Stimulated activated CD4-positive, alpha-beta T cell treated with anti-CD3 and anti-CD28 coated beads, Interleukin-1b, Interleukin-23, amount 100 ng/mL, for 24 hours (primary cell): ENCODE measurements around the gene SAYSD1.

Experiments
- DNase-seq, 4 experiments: peaks; one replicate each; pipeline ENCODE4 v3.0.0-alpha.2; 2020; ENCODE audit warnings: low read depth in 4 of 4, low spot score in 1 of 4

Gene SAYSD1

GRCh38 chr6:39108041-39108839, 6.7 kb downstream of the SAYSD1 start:
- DNase-seq: no peak

GRCh38 chr6:39107641-39108040, 7.3 kb downstream of the SAYSD1 start:
- DNase-seq: no peak

DNA sequence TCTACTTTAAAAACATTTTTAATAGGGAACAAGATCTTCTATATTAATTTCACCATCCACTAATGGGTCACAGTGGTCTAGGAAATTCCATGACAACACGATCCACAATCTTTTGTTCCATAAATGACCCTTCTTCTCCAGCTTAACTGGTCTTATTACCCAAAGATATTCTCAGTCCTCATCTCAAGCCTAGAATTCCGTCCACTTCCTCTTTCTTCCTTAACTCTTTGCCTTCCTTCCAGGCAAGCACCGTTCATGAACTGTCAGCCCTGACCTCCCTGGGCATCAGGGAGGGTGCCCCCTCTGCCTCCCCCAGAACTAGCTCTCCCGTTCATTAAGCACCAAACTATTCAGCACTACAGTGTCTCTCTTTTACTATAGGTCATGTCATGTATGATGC, 8.0 kb downstream of the SAYSD1 start:
- DNase-seq: no peak

DNA sequence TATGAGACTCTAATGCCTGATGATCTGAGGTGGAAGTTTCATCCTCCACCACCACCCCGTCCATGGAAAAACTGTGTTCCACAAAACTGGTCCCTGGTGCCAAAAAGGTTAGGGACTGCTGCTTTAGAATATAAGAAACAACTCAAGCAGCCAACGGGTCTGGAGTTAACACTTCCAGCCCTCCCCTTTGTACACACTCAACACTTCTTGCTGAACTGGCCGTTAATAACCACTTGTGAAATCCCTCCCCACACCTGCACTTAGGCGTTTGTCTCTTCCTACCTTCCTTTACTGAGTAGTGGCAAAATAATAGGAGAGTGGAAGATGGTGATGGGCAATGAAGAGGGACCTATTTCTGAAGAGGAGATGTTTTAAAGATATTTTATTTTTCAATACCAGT, 10.5 kb downstream of the SAYSD1 start:
- DNase-seq: no peak

- no peak for DNase-seq
Observed at GRCh38 chr6:39102821-39103136, 12.2 kb downstream of the SAYSD1 start.

GRCh38 chr6:39102071-39102820, 12.7 kb downstream of the SAYSD1 start:
- no peak for DNase-seq

GRCh38 chr6:39100358-39100757, 14.6 kb downstream of the SAYSD1 start:
- DNase-seq: no peak

DNA sequence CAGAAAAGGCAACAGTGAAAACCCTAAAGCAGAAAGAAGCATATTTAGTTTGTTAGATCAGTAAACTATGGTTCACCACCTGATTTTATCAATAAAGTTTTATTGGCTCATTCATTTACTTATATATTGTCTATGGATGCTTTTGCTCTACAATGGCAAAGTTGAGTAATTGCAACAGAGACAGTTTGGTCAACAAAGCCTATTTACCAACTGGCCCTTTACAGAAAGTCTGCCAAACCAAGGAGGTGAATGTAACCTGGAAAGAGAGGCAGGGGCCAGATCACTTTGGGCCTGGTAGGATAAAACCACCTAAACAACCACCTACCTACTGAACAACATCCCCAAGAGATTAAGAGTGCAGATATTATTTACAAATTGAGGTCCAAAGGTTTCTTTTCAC, 19.4 kb downstream of the SAYSD1 start:
- DNase-seq: no peak

- DNase-seq: no peak
Observed at GRCh38 chr6:39093149-39093708, 21.8 kb downstream of the SAYSD1 start.

GRCh38 chr6:39092124-39092523, 22.9 kb downstream of the SAYSD1 start:
- DNase-seq: no peak

GRCh38 chr6:39091220-39091619, 23.8 kb downstream of the SAYSD1 start:
- no peak for DNase-seq

- no peak for DNase-seq
Observed at GRCh38 chr6:39090036-39090435, 24.9 kb downstream of the SAYSD1 start.

DNA sequence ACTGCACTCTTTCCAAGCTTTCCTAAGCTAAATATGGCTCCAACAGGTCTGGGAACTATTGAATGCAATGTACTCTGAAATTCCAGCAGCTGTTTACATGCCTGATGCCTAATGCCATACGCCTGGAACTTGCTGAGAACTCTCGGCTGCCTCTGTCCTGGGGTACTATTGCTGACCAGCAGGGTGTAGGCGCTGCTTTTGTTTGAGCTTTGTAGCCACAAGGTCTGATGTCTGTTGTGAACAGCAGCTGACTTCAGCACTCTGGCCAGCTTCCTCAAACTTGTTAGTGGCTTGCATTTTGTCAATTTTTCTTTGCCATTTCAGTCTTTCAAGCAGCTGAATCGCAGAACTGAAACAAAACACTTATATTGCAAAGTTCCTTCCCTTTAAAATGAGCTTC, 26.7 kb downstream of the SAYSD1 start:
- DNase-seq: no peak

GRCh38 chr6:39087197-39087596, 27.8 kb downstream of the SAYSD1 start:
- DNase-seq: no peak

GRCh38 chr6:39086711-39087110, 28.3 kb downstream of the SAYSD1 start:
- DNase-seq: no peak

DNA sequence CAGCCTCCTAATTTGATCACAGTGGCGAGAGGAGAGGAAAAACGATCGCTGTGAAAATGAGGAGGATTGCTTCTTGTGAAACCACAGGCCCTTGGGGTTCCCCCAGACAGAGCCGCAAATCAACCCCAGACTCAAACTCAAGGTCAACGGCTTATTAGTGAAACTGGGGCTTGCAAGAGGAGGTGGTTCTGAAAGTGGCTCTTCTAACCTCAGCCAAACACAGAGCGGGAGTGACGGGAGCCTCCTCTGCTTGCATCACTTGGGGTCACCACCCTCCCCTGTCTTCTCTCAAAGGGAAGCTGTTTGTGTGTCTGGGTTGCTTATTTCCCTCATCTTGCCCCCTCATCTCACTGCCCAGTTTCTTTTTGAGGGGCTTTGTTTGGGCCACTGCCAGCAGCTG, 28.7 kb downstream of the SAYSD1 start:
- DNase-seq: no peak

DNA sequence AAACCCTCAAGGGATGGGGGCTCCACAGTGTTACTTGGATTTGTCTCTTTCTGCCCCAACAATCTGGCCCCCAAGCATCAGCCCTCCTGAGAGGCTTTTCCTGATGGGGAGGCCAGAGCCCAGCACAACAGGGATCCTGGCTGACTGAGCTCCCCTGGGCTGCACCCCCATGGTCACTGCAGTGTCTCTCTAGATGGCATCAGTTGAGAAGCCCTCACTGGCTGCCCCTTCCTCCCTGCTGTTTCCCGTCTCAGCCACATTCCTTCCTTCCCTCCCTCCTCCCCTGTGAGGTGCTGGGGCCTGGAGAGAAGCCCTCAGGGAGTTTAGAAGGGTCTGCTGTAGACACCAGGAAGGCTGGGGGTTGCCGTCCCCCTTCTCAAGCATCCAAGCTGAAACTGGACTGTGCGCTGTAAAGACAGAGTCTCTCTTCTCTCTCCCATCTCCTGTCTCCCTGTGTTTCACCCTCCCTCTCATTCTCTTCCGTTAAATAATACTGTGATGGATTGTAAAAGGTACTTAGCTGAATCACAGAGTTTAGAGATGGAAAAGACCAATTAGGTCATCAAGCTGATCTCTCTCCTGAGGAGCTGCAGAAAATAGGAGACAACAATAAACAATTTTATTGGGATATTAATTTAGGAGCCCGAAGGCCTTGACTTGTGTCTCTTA, 29.7 kb downstream of the SAYSD1 start:
- DNase-seq: no peak

- DNase-seq: no peak
Observed at GRCh38 chr6:39084506-39084905, 30.5 kb downstream of the SAYSD1 start.

DNA sequence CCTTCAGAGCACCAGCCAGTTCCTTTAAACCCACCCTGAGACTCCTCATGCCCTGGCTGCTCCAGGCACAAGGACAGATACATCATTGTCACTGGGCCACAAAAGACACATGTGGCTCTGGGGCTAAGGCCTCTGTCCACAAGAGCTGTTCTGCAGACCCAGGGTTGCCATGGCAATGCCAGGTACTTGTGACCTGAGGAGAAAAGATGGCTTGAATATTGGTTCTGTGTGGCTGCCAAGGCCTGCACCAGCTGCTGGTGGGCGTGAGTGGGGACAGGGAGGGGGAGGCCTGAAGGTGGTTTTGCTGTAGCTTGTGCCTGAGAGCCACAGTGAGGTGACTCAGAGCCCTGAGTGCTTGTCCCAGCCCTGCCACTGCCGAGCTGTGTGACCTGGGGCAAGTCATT, 31.8 kb downstream of the SAYSD1 start:
- no peak for DNase-seq

DNA sequence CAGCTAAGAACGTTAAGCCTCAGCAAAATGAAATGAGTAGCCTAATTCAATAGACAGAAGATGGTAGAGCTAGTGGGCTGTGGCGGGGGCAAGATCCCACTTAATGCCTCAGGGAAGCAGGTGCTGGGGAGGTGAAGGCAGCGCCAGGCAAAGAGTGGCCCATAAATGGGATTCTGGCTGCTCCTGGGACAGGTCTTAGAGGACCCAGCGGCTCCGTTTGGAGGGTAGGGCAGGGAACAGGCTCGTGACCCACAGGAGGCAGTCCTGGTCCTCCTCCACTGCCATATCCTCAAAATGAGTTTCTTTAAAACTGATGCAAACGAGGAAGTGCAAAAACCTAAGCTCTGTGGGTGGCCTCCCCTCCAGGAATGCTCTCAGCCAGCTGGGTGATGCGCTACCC, 32.7 kb downstream of the SAYSD1 start:
- DNase-seq: no peak

DNA sequence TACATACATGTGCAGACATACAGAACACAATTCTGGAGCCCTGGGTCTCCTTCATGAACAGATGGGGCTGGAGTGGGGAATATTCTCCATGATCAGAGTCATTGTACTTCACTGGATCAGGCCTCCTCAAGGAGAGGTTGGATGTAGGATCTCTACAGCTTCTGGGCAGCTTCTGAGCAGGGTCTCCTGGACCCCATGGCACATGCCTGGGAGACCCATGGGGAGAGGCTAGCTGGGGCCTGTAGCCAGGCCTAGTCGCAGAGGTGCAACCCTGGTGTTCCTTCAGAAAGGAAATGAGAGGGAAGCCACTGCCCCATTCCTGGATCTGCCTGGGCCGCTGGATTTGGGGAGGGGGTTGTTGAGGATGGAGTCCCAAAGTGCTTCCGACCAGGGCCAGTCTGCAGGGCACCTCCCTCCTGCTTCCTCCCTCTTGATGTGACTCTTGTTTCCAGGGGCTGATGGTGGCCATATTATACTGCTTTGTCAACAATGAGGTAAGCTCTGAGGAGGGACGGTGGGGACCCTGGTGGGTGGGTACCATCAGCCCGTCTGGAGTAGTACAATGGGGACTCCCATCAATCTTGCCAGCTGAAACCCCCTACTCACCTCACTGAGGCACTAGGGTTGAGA, 34.6 kb downstream of the SAYSD1 start:
- no peak for DNase-seq
